Panc1 (cell line): ENCODE results near the gene FIGLA. TPM values are rescaled to one million over a fixed set of nuclear protein-coding genes. Genes with fewer than 3 reads are reported as not detected.
A peak's percentile ranks its signal among the peaks of the same experiment; 100 is the strongest.

ENCODE experiments used
- ATAC-seq: fragments of 200-7000 bp; cut with Tn5 transposase; 2 replicates; pipeline ENCODE4 v1.9.1; 2020; ENCODE audit warnings: mild to moderate bottlenecking, moderate library complexity
- BruUV-seq: library from RNA; stranded (reverse); fragments of 400-500 nt; replicated peaks from 2 replicates; lab custom pipeline; 2021; lab: Mats Ljungman, UMichigan
- CTCF ChIA-PET: fragments of 300-600 bp; sonication (Branson Sonifier 250); formaldehyde crosslinking; loops from one replicate; lab custom pipeline; 2022; ENCODE audit warnings: antibody characterized with exemption; lab: Charles Lee
- POLR2A ChIA-PET: fragments of 300-600 bp; sonication (Branson Sonifier 250); formaldehyde crosslinking; loops from one replicate; lab custom pipeline; 2022; ENCODE audit warnings: antibody characterized with exemption; lab: Charles Lee
- DNase-seq: peaks from one replicate; pipeline ENCODE4 v3.0.0-alpha.2; 2010; ENCODE audit warnings: low read depth, low spot score
- H3K27ac ChIP-seq: 2 replicates; pipeline ENCODE4 v1.5.1; 2011; ENCODE audit warnings: mild to moderate bottlenecking, low read length, inconsistent platforms
- H3K27me3 ChIP-seq: fragments of 200-500 bp; sonication (Bioruptor generic); 2 replicates; pipeline ENCODE4 v1.6.0; 2014; ENCODE audit warnings: low read length, inconsistent platforms; ENCODE audit not compliant: control insufficient read depth, insufficient read depth
- H3K36me3 ChIP-seq: fragments of 200-500 bp; sonication (Bioruptor generic); 2 replicates; pipeline ENCODE4 v1.5.1; 2014; ENCODE audit warnings: inconsistent platforms, mild to moderate bottlenecking, low read length, moderate library complexity; ENCODE audit not compliant: control insufficient read depth, insufficient read depth
- H3K4me1 ChIP-seq: 2 replicates; pipeline ENCODE4 v1.5.1; 2011; ENCODE audit warnings: inconsistent platforms, mild to moderate bottlenecking, low read length, moderate library complexity; ENCODE audit not compliant: control insufficient read depth, insufficient read depth
- H3K4me3 ChIP-seq, 2 experiments: 2 replicates each; pipeline ENCODE4 v1.5.1; 2011 to 2012; ENCODE audit warnings: low read depth in 2 of 2, low read length in 2 of 2, mild to moderate bottlenecking in 2 of 2, inconsistent platforms in 1 of 2, moderate library complexity in 1 of 2
- H3K9me3 ChIP-seq: fragments of 200-500 bp; sonication (Bioruptor generic); 2 replicates; pipeline ENCODE4 v1.5.1; 2014; ENCODE audit warnings: low read depth, mild to moderate bottlenecking, inconsistent platforms, low read length, moderate library complexity; ENCODE audit not compliant: control insufficient read depth, insufficient read depth
- POLR2AphosphoS5 ChIP-seq: IDR thresholded peaks from 2 replicates; pipeline ENCODE4 v1.6.1; 2012; ENCODE audit warnings: mild to moderate bottlenecking, low read depth, low read length, moderate library complexity
- SIN3A ChIP-seq: IDR thresholded peaks from 2 replicates; pipeline ENCODE4 v1.6.1; 2012; ENCODE audit warnings: low read depth, mild to moderate bottlenecking, low read length, moderate library complexity, borderline replicate concordance; ENCODE audit not compliant: insufficient read depth
- TCF7L2 ChIP-seq: IDR thresholded peaks from 2 replicates; pipeline ENCODE4 v1.6.1; 2011; ENCODE audit warnings: mild to moderate bottlenecking, low read depth, low read length, inconsistent platforms
- in situ Hi-C: cut with HindIII; loops from 2 replicates; pipeline ENCODE4 v1.10.0; 2016; ENCODE audit warnings: low sequenced_read_pairs, low pct_unique_long_range_greater_than_20kb
- intact Hi-C: fragments of 100-400 bp; cut with micrococcal nuclease; formaldehyde crosslinking; loops from one replicate; pipeline ENCODE4 v1.10.0; 2022; ENCODE audit not compliant: unreplicated experiment
- total RNA-seq: library from RNA; stranded (reverse); gene quantifications from one replicate; pipeline ENCODE4 v1.2.1, GENCODE V29; 2021; ENCODE audit not compliant: unreplicated experiment
- TF ChIP-seq, protein P1 (sequence below): fragments of 450-650 bp; IDR thresholded peaks from 2 replicates; pipeline ENCODE4 v1.5.1; 2017; ENCODE audit warnings: mild to moderate bottlenecking
- TF ChIP-seq, protein P2 (sequence below), 2 experiments: IDR thresholded peaks; 2 replicates each; pipeline ENCODE4 v1.6.1; 2011 to 2012; ENCODE audit warnings: low read depth in 2 of 2, control low read depth in 1 of 2, low read length in 1 of 2, mild to moderate bottlenecking in 1 of 2, moderate library complexity in 1 of 2; ENCODE audit not compliant: insufficient read depth in 1 of 2

Gene FIGLA
- total RNA-seq, 1 experiment from 2014 or later: not detected

DNA sequence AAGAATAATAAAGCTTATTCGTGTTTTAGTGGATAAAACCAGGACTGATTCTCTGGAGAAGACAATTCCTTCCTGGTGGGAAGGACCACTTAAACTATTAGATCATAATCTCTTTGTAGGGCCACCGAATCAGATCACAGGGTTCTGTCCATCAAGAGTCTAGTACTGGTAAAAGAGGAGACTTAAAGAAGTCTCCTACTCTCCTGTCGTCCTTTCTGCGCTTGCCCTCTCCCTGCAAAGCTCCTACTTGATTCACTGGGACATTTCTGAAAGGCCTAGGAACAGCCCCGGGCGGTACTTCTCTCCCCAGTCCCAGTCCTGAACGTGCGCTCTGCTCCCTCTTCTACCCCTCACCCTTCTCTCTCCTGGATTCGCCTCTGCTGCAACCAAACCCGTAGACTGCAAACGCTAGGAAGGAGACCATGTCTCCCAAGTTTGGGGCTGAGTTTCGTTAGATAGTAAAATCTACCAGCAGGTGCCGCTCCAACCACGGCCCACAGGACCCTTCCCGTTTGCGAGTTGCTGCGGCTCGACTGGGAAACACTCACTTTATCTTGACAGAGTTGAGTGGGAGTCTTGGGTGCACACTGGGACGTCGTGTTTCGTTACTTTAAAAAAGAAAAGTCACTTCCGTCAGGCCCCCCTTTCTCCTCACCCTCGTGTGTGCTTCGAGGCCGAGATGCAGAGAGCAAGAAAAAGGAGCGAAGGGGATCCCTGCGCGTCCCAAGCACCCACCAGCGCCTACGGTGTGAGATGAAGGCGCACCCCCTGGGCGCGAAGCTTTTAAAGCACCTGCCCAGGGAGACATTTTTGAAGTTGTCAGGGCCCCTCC is 923 bp downstream of the FIGLA start:
- POLR2A ChIA-PET: no interaction called here
- CTCF ChIA-PET: interaction anchor here (0.6 kb wide), 2 partner anchors 42 to 75 kb away, joined by 3 to 8 read pairs; no protein-coding TSS in a partner anchor
- ATAC-seq (peak; percentile 90), DNase-seq (no peak)
- no peak overlapping the region for H3K27ac ChIP-seq
- no peaks in the 10 kb centered on the region for H3K36me3 ChIP-seq
- TF ChIP-seq TCF7L2 (no peak), POLR2AphosphoS5 (no peak), SIN3A (no peak)
- TF ChIP-seq, protein P1, sequence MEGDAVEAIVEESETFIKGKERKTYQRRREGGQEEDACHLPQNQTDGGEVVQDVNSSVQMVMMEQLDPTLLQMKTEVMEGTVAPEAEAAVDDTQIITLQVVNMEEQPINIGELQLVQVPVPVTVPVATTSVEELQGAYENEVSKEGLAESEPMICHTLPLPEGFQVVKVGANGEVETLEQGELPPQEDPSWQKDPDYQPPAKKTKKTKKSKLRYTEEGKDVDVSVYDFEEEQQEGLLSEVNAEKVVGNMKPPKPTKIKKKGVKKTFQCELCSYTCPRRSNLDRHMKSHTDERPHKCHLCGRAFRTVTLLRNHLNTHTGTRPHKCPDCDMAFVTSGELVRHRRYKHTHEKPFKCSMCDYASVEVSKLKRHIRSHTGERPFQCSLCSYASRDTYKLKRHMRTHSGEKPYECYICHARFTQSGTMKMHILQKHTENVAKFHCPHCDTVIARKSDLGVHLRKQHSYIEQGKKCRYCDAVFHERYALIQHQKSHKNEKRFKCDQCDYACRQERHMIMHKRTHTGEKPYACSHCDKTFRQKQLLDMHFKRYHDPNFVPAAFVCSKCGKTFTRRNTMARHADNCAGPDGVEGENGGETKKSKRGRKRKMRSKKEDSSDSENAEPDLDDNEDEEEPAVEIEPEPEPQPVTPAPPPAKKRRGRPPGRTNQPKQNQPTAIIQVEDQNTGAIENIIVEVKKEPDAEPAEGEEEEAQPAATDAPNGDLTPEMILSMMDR: peak; percentile 87
- TF ChIP-seq, protein P2, sequence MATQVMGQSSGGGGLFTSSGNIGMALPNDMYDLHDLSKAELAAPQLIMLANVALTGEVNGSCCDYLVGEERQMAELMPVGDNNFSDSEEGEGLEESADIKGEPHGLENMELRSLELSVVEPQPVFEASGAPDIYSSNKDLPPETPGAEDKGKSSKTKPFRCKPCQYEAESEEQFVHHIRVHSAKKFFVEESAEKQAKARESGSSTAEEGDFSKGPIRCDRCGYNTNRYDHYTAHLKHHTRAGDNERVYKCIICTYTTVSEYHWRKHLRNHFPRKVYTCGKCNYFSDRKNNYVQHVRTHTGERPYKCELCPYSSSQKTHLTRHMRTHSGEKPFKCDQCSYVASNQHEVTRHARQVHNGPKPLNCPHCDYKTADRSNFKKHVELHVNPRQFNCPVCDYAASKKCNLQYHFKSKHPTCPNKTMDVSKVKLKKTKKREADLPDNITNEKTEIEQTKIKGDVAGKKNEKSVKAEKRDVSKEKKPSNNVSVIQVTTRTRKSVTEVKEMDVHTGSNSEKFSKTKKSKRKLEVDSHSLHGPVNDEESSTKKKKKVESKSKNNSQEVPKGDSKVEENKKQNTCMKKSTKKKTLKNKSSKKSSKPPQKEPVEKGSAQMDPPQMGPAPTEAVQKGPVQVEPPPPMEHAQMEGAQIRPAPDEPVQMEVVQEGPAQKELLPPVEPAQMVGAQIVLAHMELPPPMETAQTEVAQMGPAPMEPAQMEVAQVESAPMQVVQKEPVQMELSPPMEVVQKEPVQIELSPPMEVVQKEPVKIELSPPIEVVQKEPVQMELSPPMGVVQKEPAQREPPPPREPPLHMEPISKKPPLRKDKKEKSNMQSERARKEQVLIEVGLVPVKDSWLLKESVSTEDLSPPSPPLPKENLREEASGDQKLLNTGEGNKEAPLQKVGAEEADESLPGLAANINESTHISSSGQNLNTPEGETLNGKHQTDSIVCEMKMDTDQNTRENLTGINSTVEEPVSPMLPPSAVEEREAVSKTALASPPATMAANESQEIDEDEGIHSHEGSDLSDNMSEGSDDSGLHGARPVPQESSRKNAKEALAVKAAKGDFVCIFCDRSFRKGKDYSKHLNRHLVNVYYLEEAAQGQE (IDR thresholded peaks at IDR 0.05; ENCODE audit: insufficient read depth in 1 of 2, low read depth in 2 of 2, low read length in 1 of 2): no peak
- intact Hi-C loops: loop anchor here (5.0 kb wide), 1 partner anchor 73 kb away; no protein-coding TSS in a partner anchor
- H3K9me3 ChIP-seq: no peaks in the 10 kb centered on the region
- no peaks in the 10 kb centered on the region for H3K4me1 ChIP-seq
- in situ Hi-C loops: no loop called here
- no TSS peak for BruUV-seq
- no peak overlapping the region for H3K4me3 ChIP-seq
- H3K27me3 ChIP-seq: peaks cover 30% of the 10 kb centered on the region

DNA sequence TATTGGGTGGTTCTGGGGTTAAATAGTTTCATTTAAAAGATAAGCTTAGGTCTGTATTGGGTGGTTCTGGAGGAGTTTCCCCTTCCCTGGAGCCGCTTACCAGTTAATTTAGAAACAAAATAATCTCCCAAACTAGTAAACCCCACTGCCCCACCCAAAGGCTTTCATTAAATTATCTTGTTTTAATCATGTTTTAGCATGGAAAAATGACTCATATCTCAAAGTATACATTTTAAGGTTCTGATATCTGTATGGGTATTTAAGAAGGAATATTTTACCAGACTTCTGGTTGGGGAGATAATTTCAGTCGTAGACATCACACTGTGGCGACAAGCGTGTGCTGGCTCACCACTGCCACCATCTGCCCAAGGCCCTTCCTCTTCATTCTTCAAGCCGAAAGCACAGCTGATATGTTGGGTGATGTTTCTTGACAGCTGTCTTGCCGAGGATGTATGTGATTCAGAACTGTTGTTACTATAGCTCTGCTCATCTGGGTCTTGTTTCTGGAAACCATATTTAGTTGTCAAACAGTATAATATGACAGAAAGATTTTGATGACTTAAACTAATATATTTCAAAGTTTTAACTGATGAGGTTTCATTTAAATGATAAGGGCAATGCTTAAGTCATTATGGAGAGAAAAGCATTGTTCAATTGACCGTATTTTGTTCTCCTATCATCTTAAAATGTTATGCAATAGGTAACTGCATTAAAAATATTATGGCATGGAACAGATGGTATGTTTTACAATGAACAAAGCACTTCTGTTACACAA is 5.1 kb downstream of the FIGLA start:
- ATAC-seq (peak; percentile 87), DNase-seq (no peak)
- no peaks in the 10 kb centered on the region for H3K4me1 ChIP-seq
- POLR2A ChIA-PET: no interaction called here
- intact Hi-C loops: loop anchor here (2.0 to 5.0 kb wide), 2 partner anchors 77 to 129 kb away; no protein-coding TSS in a partner anchor
- H3K4me3 ChIP-seq: no peak overlapping the region
- peaks cover 18% of the 10 kb centered on the region for H3K27me3 ChIP-seq
- BruUV-seq: no TSS peak
- H3K9me3 ChIP-seq: no peaks in the 10 kb centered on the region
- no peak overlapping the region for H3K27ac ChIP-seq
- in situ Hi-C loops: no loop called here
- H3K36me3 ChIP-seq: no peaks in the 10 kb centered on the region
- TF ChIP-seq, protein P2 (IDR thresholded peaks at IDR 0.05; ENCODE audit: insufficient read depth in 1 of 2, low read depth in 2 of 2, low read length in 1 of 2): no peak
- TF ChIP-seq, protein P1: peak; percentile 83
- CTCF ChIA-PET: interaction anchor here (0.5 to 1.3 kb wide), 2 partner anchors 474 to 482 kb away, joined by 3 to 5 read pairs; no protein-coding TSS in a partner anchor
